Loucy (cell line): ENCODE results near the gene ZBED4.

ENCODE experiments used
- H2AFZ ChIP-seq: fragments of 200-600 bp; sonication (generic); 2 replicates; pipeline ENCODE4 v1.6.0; 2016; ENCODE audit warnings: antibody characterized with exemption, mild to moderate bottlenecking, low read length, moderate library complexity
- H3F3A ChIP-seq: fragments of 200-600 bp; 2 replicates; pipeline ENCODE4 v1.6.0; 2016; ENCODE audit warnings: antibody characterized with exemption, low read depth, mild to moderate bottlenecking
- H3K27me3 ChIP-seq: fragments of 200-600 bp; sonication (generic); 2 replicates; pipeline ENCODE4 v1.6.1; 2014; ENCODE audit warnings: low read length, mild to moderate bottlenecking; ENCODE audit not compliant: insufficient read depth, poor library complexity, severe bottlenecking
- H3K36me3 ChIP-seq: fragments of 200-600 bp; sonication (generic); 2 replicates; pipeline ENCODE4 v1.6.1; 2016; ENCODE audit warnings: low read length; ENCODE audit not compliant: insufficient read depth
- H3K4me1 ChIP-seq: fragments of 200-600 bp; sonication (generic); 2 replicates; pipeline ENCODE4 v1.5.1; 2014; ENCODE audit warnings: low read length, mild to moderate bottlenecking; ENCODE audit not compliant: insufficient read depth, poor library complexity, severe bottlenecking
- H3K4me2 ChIP-seq: fragments of 200-600 bp; sonication (generic); 2 replicates; pipeline ENCODE4 v1.6.0; 2014; ENCODE audit warnings: antibody characterized with exemption, low read length, low read depth, mild to moderate bottlenecking; ENCODE audit not compliant: poor library complexity, severe bottlenecking
- H3K4me3 ChIP-seq: fragments of 200-600 bp; sonication (generic); 2 replicates; pipeline ENCODE4 v1.5.1; 2014; ENCODE audit warnings: low read length, mild to moderate bottlenecking, mixed read lengths; ENCODE audit not compliant: poor library complexity, severe bottlenecking
- H3K79me2 ChIP-seq: fragments of 200-600 bp; sonication (generic); 2 replicates; pipeline ENCODE4 v1.6.1; 2014; ENCODE audit warnings: low read length; ENCODE audit not compliant: insufficient read depth
- H3K9ac ChIP-seq: fragments of 200-600 bp; sonication (generic); 2 replicates; pipeline ENCODE4 v1.6.0; 2014; ENCODE audit warnings: mild to moderate bottlenecking, low read depth, low read length, moderate library complexity; ENCODE audit not compliant: poor library complexity, severe bottlenecking
- H3K9me2 ChIP-seq: fragments of 200-600 bp; sonication (generic); replicated peaks from 2 replicates; pipeline ENCODE4 v1.6.1; 2016; ENCODE audit warnings: low read depth, low read length, mixed read lengths
- H3K9me3 ChIP-seq: fragments of 200-600 bp; sonication (generic); 2 replicates; pipeline ENCODE4 v1.6.1; 2014; ENCODE audit warnings: mild to moderate bottlenecking, antibody characterized with exemption, low read length, low read depth; ENCODE audit not compliant: insufficient read depth
- H4K20me1 ChIP-seq: fragments of 200-600 bp; sonication (generic); 2 replicates; pipeline ENCODE4 v1.6.0; 2014; ENCODE audit warnings: antibody characterized with exemption, low read length, mild to moderate bottlenecking; ENCODE audit not compliant: insufficient read depth, poor library complexity, severe bottlenecking
- CTCF ChIP-seq: fragments of 200-600 bp; sonication (generic); conservative IDR thresholded peaks from 2 replicates; pipeline ENCODE4 v1.5.1; 2014; ENCODE audit warnings: mild to moderate bottlenecking, antibody characterized with exemption, low read length
- EZH2phosphoT487 ChIP-seq: fragments of 200-600 bp; IDR thresholded peaks from 2 replicates; pipeline ENCODE4 v1.6.1; 2018; ENCODE audit warnings: antibody characterized with exemption, mild to moderate bottlenecking, moderate library complexity, borderline replicate concordance

The ZBED4 gene

DNA sequence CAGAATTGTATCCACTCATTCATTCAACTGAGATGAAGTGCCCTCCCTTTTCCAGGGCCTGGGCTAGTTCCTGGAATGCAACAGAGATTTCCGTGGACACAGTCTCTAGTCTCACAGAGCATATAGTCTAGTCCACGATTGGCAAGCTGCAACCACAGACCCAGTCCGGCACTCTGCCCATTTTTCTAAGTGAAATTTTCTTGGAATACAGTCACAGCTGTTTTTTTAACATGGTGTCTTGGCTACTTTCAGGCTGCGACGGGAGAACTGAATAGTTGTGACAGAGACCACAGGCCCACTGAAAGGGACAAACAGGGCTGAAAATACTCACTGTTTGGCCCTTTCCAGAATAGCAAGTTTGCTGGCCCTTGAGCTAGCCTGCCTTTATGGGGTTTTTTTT is 35.4 kb downstream of the ZBED4 start:
- H3K9me3 ChIP-seq: no peaks in the 10 kb centered on the region
- TF ChIP-seq EZH2phosphoT487 (no peak), CTCF (no peak)
- peaks cover 91% of the 10 kb centered on the region for H3K36me3 ChIP-seq

DNA sequence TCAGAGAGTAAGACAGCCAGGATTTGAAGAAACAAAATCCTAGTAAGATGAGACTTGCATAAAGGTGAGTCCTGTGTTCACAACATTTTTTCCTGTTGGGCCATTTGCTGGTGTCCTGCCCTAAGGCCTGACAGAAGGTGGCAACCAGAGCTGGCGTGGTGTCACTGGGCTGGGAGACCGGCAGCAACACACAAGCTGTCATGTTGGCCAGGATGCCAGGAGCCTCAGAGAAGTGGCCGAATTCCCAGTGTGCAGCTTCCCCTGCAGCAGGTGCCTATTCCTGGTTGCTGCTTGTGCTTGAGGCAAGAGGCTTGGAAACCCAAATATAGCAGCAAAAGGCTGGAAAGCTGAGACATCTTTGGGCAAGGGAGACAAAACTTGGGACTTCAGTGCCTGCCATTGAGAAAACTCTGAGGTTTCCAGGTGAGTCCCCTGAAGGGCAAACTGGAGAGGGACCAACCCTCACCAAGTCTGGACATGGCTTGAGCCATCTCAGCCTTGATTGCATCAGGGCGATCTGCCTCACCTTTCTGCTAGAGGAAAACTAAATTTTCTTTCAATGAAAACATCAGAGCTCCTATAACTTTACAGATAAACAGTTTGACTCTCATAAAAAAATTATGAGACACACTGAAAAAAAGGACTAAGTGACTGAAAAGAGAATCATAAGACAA is 38.7 kb downstream of the ZBED4 start:
- peaks cover 42% of the 10 kb centered on the region for H3K79me2 ChIP-seq
- no peaks in the 10 kb centered on the region for H3K4me1 ChIP-seq
- H3K4me3 ChIP-seq: no peak overlapping the region
- H3K9me2 ChIP-seq: no peaks in the 10 kb centered on the region
- TF ChIP-seq EZH2phosphoT487 (no peak), CTCF (no peak)
- no peak overlapping the region for H3K4me2 ChIP-seq
- H4K20me1 ChIP-seq: peaks cover 23% of the 10 kb centered on the region
- no peaks in the 10 kb centered on the region for H3K27me3 ChIP-seq
- peaks cover 69% of the 10 kb centered on the region for H3K36me3 ChIP-seq
- no peak overlapping the region for H3K9ac ChIP-seq
- no peak overlapping the region for H2AFZ ChIP-seq
- H3K9me3 ChIP-seq: no peaks in the 10 kb centered on the region
- H3F3A ChIP-seq: no peaks in the 10 kb centered on the region

More for the DNA sequence above, 35.4 kb downstream of the ZBED4 start:
- Histone ChIP-seq H2AFZ (no peak overlapping the region), H3K9me2 (no peaks in the 10 kb centered on the region), H3F3A (no peaks in the 10 kb centered on the region), H3K9ac (no peak overlapping the region), H3K4me3 (no peak overlapping the region), H3K27me3 (no peaks in the 10 kb centered on the region), H3K4me1 (no peaks in the 10 kb centered on the region), H4K20me1 (peaks cover 35% of the 10 kb centered on the region), H3K4me2 (no peak overlapping the region), H3K79me2 (peaks cover 75% of the 10 kb centered on the region)

DNA sequence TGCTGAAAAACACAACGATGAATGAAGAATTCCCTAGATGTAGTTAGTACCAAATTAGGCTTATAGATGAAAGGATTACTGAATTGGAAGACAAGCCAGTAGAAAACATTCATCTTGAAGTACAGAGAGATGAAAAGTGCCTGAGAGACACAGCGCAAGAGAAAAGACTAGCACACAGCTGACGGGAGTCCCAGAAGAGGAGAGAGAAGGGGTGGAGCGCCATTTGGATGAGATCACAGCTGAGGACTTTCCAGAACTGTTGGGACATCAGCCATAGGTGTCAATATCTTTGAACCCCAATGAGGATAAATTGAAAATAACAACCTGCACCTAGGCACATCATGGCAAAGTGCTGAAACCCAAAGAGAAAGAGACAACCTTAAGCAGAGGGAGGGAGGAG is 39.4 kb downstream of the ZBED4 start:
- no peak overlapping the region for H3K4me2 ChIP-seq
- no peak overlapping the region for H3K4me3 ChIP-seq
- no peak overlapping the region for H2AFZ ChIP-seq
- H3K9me3 ChIP-seq: no peaks in the 10 kb centered on the region
- H4K20me1 ChIP-seq: peaks cover 17% of the 10 kb centered on the region
- no peak overlapping the region for H3K9ac ChIP-seq
- H3K4me1 ChIP-seq: no peaks in the 10 kb centered on the region
- TF ChIP-seq CTCF (no peak), EZH2phosphoT487 (no peak)
- H3K9me2 ChIP-seq: no peaks in the 10 kb centered on the region
- peaks cover 63% of the 10 kb centered on the region for H3K36me3 ChIP-seq
- no peaks in the 10 kb centered on the region for H3K27me3 ChIP-seq
- peaks cover 35% of the 10 kb centered on the region for H3K79me2 ChIP-seq
- H3F3A ChIP-seq: no peaks in the 10 kb centered on the region
